ENCODE results near the gene ONECUT2. TPM values are rescaled to one million over a fixed set of nuclear protein-coding genes. Genes with fewer than 3 reads are reported as not detected.
"Not testable (repeated sequence)": the region's sequence is repeated elsewhere in the genome, so short reads cannot be mapped to it uniquely, and the experiment has no call there.

The ONECUT2 gene
- polyA plus RNA-seq (2011; rRNA removed) (0.01 TPM in 1 of 2 replicates, not detected in the other), polyA minus RNA-seq (2011; rRNA and poly(A)+ RNA removed) (under 0.01 TPM in 2 replicates)

DNA sequence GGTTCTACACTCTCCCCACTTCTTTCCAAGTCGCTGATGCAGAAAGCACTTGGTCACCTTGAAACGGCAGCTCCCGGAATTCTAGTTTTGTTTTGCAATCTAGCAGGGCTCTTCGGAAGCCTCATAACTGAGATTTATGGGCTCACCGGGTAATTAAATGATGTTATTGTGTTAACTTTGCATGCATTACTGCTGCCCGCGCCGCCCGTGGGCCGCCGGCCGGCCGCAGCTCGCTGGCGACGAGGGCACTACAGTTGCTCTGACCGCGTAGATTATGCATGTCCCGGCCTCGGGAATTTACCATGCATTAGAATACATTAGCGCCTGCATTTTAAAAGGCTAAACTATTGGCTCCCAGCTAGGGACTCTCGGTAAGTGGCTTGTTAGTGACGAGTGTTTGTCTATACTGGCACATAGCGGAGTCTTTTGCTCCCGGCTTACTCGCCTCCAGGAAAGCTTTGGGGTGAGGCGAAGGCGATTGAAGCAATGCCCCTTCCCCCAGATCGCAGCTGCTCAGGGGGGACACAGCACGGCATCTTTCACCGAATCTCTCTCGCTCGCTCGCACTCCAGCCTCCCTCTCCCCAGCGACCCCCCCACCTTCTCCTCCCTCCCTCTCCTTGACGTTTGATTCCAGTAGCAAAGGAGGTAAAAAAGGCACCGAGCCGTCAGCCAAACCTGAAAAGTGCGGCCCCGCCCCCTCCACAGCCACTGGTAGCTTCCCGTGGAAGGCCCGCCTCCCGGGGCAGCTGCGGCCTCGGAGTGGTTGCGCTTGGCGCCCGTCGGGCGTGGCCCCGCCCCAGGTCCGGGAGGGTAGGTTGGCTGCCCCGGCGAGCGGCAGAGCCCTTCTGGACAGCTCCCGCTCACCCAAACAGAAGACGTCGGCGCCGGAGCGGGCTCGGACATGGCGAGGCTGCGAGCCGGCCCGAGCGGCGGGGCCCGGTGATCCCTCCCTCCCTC lies at the start of gene ONECUT2:
Gene ONECUT2 (plus strand): TSS at position 839 of the 959 bp plus-strand sequence. CDS start 343 bp downstream, outside the sequence.
- peak; percentile 42 for DNase-seq (ENCODE audit: low read depth)
- POLR2A ChIA-PET, result interaction anchor here (0.6 kb wide), 3 partner anchors 86 to 887 kb away, joined by 3 to 14 read pairs (median 13); no protein-coding TSS in a partner anchor
- CTCF ChIA-PET, result interaction anchor here (0.6 to 2.0 kb wide), 4 partner anchors 9 to 721 kb away, joined by 3 to 7 read pairs (median 4); no protein-coding TSS in a partner anchor
- no peaks in the 10 kb centered on the region for H3K36me3 ChIP-seq (ENCODE audit: control insufficient read depth, insufficient read depth, low read length)
- TF ChIP-seq, protein P1, sequence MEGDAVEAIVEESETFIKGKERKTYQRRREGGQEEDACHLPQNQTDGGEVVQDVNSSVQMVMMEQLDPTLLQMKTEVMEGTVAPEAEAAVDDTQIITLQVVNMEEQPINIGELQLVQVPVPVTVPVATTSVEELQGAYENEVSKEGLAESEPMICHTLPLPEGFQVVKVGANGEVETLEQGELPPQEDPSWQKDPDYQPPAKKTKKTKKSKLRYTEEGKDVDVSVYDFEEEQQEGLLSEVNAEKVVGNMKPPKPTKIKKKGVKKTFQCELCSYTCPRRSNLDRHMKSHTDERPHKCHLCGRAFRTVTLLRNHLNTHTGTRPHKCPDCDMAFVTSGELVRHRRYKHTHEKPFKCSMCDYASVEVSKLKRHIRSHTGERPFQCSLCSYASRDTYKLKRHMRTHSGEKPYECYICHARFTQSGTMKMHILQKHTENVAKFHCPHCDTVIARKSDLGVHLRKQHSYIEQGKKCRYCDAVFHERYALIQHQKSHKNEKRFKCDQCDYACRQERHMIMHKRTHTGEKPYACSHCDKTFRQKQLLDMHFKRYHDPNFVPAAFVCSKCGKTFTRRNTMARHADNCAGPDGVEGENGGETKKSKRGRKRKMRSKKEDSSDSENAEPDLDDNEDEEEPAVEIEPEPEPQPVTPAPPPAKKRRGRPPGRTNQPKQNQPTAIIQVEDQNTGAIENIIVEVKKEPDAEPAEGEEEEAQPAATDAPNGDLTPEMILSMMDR (IDR thresholded peaks at IDR 0.05; ENCODE audit: insufficient read depth, low read depth, low read length), result no peak
- peak within 1 kb of the TSS; percentile 48 for H3K4me3 ChIP-seq (ENCODE audit: low read depth, low read length)
- peaks cover 66% of the 10 kb centered on the region for H3K27me3 ChIP-seq (ENCODE audit: control insufficient read depth, insufficient read depth, low read length)

DNA sequence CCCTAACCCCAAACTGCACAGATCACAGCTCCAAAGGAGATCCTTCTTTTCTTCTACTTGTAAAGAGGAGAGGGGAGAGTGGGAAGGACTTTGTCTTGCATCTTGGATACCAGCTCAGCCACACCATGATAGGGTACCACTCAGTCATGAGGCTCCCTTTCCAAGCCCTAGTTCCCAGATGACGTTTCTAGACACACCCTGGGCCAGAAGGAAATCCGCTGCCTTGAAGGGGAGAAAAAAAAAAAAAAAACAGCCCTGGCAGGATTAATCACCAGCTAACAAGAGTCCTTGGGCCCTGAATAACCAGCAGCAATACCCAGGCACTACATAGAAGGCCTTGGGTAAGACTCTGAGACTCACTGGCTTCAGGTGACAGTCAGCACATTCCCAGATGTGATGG lies 45.9 kb upstream of the ONECUT2 start:
- no peaks in the 10 kb centered on the region for H3K36me3 ChIP-seq (ENCODE audit: control insufficient read depth, insufficient read depth, low read length)
- TF ChIP-seq, protein P1 (IDR thresholded peaks at IDR 0.05; ENCODE audit: insufficient read depth, low read depth, low read length), result no peak
- H3K4me3 ChIP-seq (ENCODE audit: low read depth, low read length), result no peak overlapping the region
- DNase-seq (ENCODE audit: low read depth), result no peak
- ChIA-PET CTCF (no interaction called here), POLR2A (no interaction called here)
- no peaks in the 10 kb centered on the region for H3K27me3 ChIP-seq (ENCODE audit: control insufficient read depth, insufficient read depth, low read length)

DNA sequence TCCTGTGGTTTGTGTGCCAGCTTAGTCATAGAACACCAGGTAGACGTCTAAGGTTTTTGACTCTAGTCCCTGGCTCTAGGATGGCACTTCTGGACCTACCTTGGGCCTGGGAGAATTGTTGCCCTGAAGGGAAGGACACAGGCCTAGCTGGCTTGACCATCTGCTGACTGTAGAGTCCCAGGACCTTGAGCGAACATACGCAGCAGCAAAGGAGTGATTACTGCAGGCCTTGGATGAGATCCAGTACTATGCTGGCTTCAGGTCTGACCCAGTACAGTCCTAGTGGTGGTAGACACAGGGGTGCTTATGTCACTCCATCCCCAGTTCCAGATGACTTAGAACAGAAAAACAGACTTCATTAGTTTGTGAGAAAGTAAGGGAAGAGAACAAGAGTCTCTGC lies 45.1 kb upstream of the ONECUT2 start:
- no peaks in the 10 kb centered on the region for H3K36me3 ChIP-seq (ENCODE audit: control insufficient read depth, insufficient read depth, low read length)
- no peak for DNase-seq (ENCODE audit: low read depth)
- ChIA-PET POLR2A (no interaction called here), CTCF (no interaction called here)
- H3K27me3 ChIP-seq (ENCODE audit: control insufficient read depth, insufficient read depth, low read length), result no peaks in the 10 kb centered on the region
- TF ChIP-seq, protein P1 (IDR thresholded peaks at IDR 0.05; ENCODE audit: insufficient read depth, low read depth, low read length), result no peak
- H3K4me3 ChIP-seq (ENCODE audit: low read depth, low read length), result no peak overlapping the region

DNA sequence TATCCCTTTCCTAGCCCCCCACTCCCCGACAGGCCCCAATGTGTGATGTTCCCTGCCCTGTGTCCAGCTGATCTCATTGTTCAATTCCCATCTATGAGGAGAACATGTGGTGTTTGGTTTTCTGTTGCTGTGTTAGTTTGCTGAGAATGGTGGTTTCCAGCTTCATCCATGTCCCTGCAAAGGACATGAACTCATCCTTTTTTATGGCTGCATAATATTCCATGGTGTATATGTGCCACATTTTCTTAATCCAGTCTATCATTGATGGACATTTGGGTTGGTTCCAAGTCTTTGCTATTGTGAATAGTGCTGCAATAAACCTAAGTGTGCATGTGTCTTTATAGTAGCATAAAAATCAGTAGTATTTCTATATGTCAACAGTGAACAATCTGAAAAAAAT lies 40.4 kb upstream of the ONECUT2 start:
- CTCF ChIA-PET; H3K27me3 ChIP-seq (ENCODE audit: control insufficient read depth, insufficient read depth, low read length); DNase-seq (ENCODE audit: low read depth); H3K36me3 ChIP-seq (ENCODE audit: control insufficient read depth, insufficient read depth, low read length); POLR2A ChIA-PET; H3K4me3 ChIP-seq (ENCODE audit: low read depth, low read length): not testable (repeated sequence)

GRCh38 chr18:57396831-57397230 lies 38.3 kb upstream of the ONECUT2 start:
- H3K36me3 ChIP-seq (ENCODE audit: control insufficient read depth, insufficient read depth, low read length); DNase-seq (ENCODE audit: low read depth); H3K27me3 ChIP-seq (ENCODE audit: control insufficient read depth, insufficient read depth, low read length); CTCF ChIA-PET; POLR2A ChIA-PET; H3K4me3 ChIP-seq (ENCODE audit: low read depth, low read length): not testable (repeated sequence)

GRCh38 chr18:57397440-57398132 lies 37.6 kb upstream of the ONECUT2 start:
- H3K36me3 ChIP-seq (ENCODE audit: control insufficient read depth, insufficient read depth, low read length), result no peaks in the 10 kb centered on the region
- ChIA-PET POLR2A (no interaction called here), CTCF (no interaction called here)
- TF ChIP-seq, protein P1 (IDR thresholded peaks at IDR 0.05; ENCODE audit: insufficient read depth, low read depth, low read length), result no peak
- H3K4me3 ChIP-seq (ENCODE audit: low read depth, low read length), result no peak overlapping the region
- peak; percentile 9 for DNase-seq (ENCODE audit: low read depth)
- no peaks in the 10 kb centered on the region for H3K27me3 ChIP-seq (ENCODE audit: control insufficient read depth, insufficient read depth, low read length)

All from BJ (cell line).